Prostate gland (tissue), 2 donors: Measurements from ENCODE around the gene UMOD. TPM values are rescaled to one million over a fixed set of nuclear protein-coding genes. Genes with fewer than 3 reads are reported as not detected.

ENCODE experiments used
- DNase-seq: peaks from one replicate; pipeline ENCODE4 v3.0.0-alpha.2; 2019; ENCODE audit warnings: low spot score
- H3K27ac ChIP-seq, 2 donors: fragments of 200-600 bp; sonication (generic); 2 replicates each; pipeline ENCODE4 v1.5.1; 2017 to 2019
- H3K27me3 ChIP-seq: fragments of 200-600 bp; sonication (generic); replicated peaks from 2 replicates; pipeline ENCODE4 v1.5.1; 2019; ENCODE audit not compliant: insufficient read depth
- H3K36me3 ChIP-seq, 2 donors: fragments of 200-600 bp; sonication (generic); 1 replicate in 1 of 2; 2 replicates in 1 of 2; pipeline versions ENCODE4 v1.5.1 to v1.8.1; 2017 to 2019
- H3K4me1 ChIP-seq: fragments of 200-600 bp; sonication (generic); replicated peaks from 2 replicates; pipeline ENCODE4 v1.5.1; 2019
- H3K4me3 ChIP-seq, 2 donors: fragments of 200-600 bp; sonication (generic); 2 replicates each; pipeline ENCODE4 v1.5.1; 2017 to 2019
- H3K9me3 ChIP-seq: fragments of 200-600 bp; sonication (generic); 2 replicates; pipeline ENCODE4 v1.5.1; 2017
- POLR2A ChIP-seq: fragments of 450-650 bp; IDR thresholded peaks from one replicate; pipeline ENCODE4 v1.6.1; 2016; ENCODE audit warnings: antibody characterized with exemption, mild to moderate bottlenecking
- POLR2AphosphoS5 ChIP-seq: sonication (generic); formaldehyde crosslinking; IDR thresholded peaks from one replicate; pipeline ENCODE4 v1.6.1; 2017; ENCODE audit warnings: antibody characterized with exemption
- WGBS: methylation state at CpG from one replicate; pipeline ENCODE4 v1.1.5; 2018; 5-methylcytosine and 5-hydroxymethylcytosine counted together
- intact Hi-C: fragments of 100-400 bp; cut with DNase I; formaldehyde crosslinking; loops from one replicate; pipeline ENCODE4 v1.14.2; 2022
- total RNA-seq, 2 donors: library from RNA; depleted of rRNA; stranded (reverse); fragments of >200 nt; gene quantifications; one replicate each; pipeline ENCODE4 v1.1.0, GENCODE V29; 2016
- TF ChIP-seq, protein P1 (sequence below), 4 experiments: fragments of 200-600 bp in 2 of 4; fragments of 450-650 bp in 2 of 4; sonication (generic) in 2 of 4; IDR thresholded peaks; 1 replicate in 3 of 4; 2 replicates in 1 of 4; pipeline ENCODE4 v1.5.1; 2016 to 2019; ENCODE audit warnings: antibody characterized with exemption in 4 of 4, mild to moderate bottlenecking in 2 of 4, moderate library complexity in 2 of 4

The UMOD gene
- total RNA-seq = 1 to 10 TPM in 1 of 2 donors, not detected in 1; 1.5 TPM

DNA sequence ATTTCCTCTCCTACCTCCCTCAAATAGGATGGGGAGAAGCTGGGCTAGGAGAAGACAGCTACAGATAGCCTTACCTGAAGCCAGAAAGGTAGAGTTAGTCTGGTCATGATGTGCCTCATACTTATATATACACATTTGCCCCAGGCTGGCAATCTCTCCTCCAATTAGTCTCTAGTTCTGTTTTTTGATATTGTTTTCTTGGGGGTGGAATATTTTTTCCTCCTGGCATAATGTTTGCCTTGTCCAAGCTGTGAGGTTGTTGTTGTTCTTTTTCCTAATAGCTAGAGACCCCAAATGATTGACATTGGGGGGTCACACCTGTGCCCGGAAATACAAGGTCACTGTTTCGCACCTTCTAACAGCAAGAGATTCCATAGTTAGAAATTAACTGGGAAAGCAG is at the start of gene UMOD:
TSS of gene UMOD (minus strand) at position 101 of the 400 bp plus-strand sequence. CDS start 1,978 bp downstream, outside the sequence.
- no peak within 1 kb of the TSS for H3K4me3 ChIP-seq
- no peaks in the 10 kb centered on the region for H3K9me3 ChIP-seq
- TF ChIP-seq POLR2AphosphoS5 (no peak), POLR2A (no peak)
- TF ChIP-seq, protein P1, sequence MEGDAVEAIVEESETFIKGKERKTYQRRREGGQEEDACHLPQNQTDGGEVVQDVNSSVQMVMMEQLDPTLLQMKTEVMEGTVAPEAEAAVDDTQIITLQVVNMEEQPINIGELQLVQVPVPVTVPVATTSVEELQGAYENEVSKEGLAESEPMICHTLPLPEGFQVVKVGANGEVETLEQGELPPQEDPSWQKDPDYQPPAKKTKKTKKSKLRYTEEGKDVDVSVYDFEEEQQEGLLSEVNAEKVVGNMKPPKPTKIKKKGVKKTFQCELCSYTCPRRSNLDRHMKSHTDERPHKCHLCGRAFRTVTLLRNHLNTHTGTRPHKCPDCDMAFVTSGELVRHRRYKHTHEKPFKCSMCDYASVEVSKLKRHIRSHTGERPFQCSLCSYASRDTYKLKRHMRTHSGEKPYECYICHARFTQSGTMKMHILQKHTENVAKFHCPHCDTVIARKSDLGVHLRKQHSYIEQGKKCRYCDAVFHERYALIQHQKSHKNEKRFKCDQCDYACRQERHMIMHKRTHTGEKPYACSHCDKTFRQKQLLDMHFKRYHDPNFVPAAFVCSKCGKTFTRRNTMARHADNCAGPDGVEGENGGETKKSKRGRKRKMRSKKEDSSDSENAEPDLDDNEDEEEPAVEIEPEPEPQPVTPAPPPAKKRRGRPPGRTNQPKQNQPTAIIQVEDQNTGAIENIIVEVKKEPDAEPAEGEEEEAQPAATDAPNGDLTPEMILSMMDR (IDR thresholded peaks at IDR 0.05) = no peak
- no peak for DNase-seq
- H3K36me3 ChIP-seq = no peaks in the 10 kb centered on the region
- intact Hi-C loops = no loop called here
- H3K4me1 ChIP-seq = no peaks in the 10 kb centered on the region
- H3K27ac ChIP-seq = no peak within 1 kb of the TSS
- H3K27me3 ChIP-seq = no peaks in the 10 kb centered on the region
- 58% methylated on average over 2 of the region's 2 CpGs for WGBS

DNA sequence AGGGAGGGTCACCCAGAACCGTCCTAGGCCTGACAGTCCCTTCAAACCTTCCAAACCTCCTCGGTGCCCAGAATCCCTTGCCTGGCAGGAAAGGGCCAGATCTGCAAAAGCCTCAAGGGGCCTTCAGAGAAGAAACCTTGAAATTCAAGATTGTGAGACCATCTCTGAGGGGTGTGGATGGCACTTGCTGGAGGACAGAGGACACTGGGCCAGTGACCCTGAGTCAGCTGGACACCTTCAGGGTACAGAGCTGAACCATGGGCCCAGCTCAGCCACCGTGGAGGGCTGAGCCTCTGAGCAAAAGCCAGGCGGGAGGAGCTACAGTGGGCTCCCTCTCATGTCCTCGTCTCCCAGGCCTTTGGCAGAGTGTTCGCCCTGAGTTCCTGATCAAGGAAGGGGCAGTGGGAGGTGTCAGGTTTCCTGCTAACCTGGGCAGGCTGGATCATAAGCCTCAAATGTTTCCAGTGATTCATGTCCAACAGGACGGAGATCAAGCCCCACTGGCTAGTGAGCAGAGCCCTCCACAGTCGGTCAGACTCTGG is 49.0 kb upstream of the UMOD start:
- Histone ChIP-seq H3K4me1 (no peaks in the 10 kb centered on the region), H3K9me3 (no peaks in the 10 kb centered on the region), H3K27me3 (no peaks in the 10 kb centered on the region), H3K4me3 (no peak overlapping the region), H3K27ac (no peak overlapping the region), H3K36me3 (no peaks in the 10 kb centered on the region)
- intact Hi-C loops = no loop called here
- no peak for DNase-seq
- 52% methylated on average over 8 of the region's 8 CpGs for WGBS
- TF ChIP-seq POLR2AphosphoS5 (no peak), POLR2A (no peak)
- TF ChIP-seq, protein P1 (IDR thresholded peaks at IDR 0.05) = no peak

DNA sequence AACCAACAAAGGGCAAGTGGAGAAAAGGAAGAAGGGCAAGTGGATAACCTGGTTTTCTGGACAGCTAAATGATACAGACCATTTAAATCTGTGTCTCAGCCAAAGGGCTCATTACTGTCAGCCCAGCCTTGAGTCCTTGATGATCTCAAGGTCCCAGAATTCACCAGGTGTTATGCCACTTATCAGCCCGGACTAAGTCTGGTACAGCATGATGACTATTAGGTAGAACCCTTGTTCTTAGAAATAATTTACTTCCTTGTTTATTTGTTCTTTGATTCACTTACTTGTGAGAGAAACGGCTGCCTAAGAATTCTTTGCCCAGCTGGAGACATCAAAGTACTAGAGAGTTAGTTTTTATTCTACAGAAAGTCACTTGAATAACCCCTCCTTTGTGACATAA is 48.6 kb upstream of the UMOD start:
- Histone ChIP-seq H3K4me3 (no peak overlapping the region), H3K27ac (no peak overlapping the region), H3K9me3 (no peaks in the 10 kb centered on the region), H3K36me3 (no peaks in the 10 kb centered on the region), H3K4me1 (no peaks in the 10 kb centered on the region), H3K27me3 (no peaks in the 10 kb centered on the region)
- TF ChIP-seq POLR2AphosphoS5 = no peak
- TF ChIP-seq, protein P1 (IDR thresholded peaks at IDR 0.05) = no peak
- TF ChIP-seq POLR2A = no peak
- intact Hi-C loops = no loop called here
- WGBS = 23% methylated on average over 2 of the region's 2 CpGs
- no peak for DNase-seq

DNA sequence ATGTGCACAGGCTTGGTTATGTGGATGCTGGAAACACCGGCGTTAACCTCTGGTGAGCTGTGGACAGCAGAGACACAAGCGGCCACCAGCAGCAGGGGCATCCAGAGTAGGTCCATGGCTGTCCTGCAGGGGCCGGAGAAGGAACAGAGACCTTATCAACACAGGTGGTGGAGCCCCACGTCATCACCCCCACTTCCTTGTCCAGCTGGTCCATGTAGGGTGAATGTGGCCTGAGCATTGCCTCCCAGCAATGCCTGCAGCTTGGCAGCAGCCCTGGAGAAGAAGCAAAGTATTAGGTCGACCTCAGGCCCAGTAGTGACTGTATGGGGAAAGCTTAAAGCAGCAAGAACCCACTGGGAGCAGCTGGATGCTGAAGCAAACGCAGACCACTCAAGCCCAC is 46.7 kb upstream of the UMOD start:
- 57% methylated on average over 7 of the region's 7 CpGs for WGBS
- intact Hi-C loops = no loop called here
- H3K9me3 ChIP-seq = no peaks in the 10 kb centered on the region
- H3K27ac ChIP-seq = no peak overlapping the region
- DNase-seq = no peak
- no peaks in the 10 kb centered on the region for H3K36me3 ChIP-seq
- H3K27me3 ChIP-seq = no peaks in the 10 kb centered on the region
- no peaks in the 10 kb centered on the region for H3K4me1 ChIP-seq
- no peak overlapping the region for H3K4me3 ChIP-seq
- TF ChIP-seq POLR2A (no peak), POLR2AphosphoS5 (no peak)
- TF ChIP-seq, protein P1 (IDR thresholded peaks at IDR 0.05) = no peak

DNA sequence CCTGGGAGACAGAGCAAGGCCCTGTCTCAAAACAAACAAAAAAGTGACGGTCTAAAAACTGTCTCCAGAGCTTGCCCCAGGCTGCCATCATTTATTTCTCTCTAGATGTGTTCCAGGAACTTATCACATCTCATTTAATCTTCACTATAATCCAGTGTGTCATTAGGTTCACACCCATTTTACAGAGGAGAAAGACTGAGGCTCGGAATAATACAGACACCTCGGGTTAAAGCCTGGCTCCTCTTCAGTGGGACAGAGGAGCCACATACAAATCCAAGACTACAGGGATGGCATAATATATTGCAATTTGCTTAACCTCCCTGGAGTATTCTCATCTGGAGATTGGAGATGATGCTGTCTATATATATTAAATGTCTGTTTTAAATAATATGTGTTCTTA is 46.1 kb upstream of the UMOD start:
- no peak for DNase-seq
- Histone ChIP-seq H3K27me3 (no peaks in the 10 kb centered on the region), H3K36me3 (no peaks in the 10 kb centered on the region), H3K4me3 (no peak overlapping the region), H3K9me3 (no peaks in the 10 kb centered on the region), H3K27ac (no peak overlapping the region), H3K4me1 (no peaks in the 10 kb centered on the region)
- 87% methylated on average over 3 of the region's 3 CpGs for WGBS
- no peak for TF ChIP-seq POLR2A
- TF ChIP-seq, protein P1 (IDR thresholded peaks at IDR 0.05) = no peak
- TF ChIP-seq POLR2AphosphoS5 = no peak
- intact Hi-C loops = no loop called here
